Fibroblast of mammary gland (primary cell): ENCODE data around the gene MAPK1IP1L.
A peak's percentile ranks its signal among the peaks of the same experiment; 100 is the strongest.
"Not testable (repeated sequence)": the region's sequence is repeated elsewhere in the genome, so short reads cannot be mapped to it uniquely, and the experiment has no call there.

ENCODE experiments used
- DNase-seq: peaks from one replicate; pipeline ENCODE4 v3.0.0-alpha.2; 2010; ENCODE audit warnings: low read depth
- H3K4me3 ChIP-seq: 2 replicates; pipeline ENCODE4 v1.5.1; 2011; ENCODE audit warnings: low read depth, mild to moderate bottlenecking, low read length, moderate library complexity; ENCODE audit not compliant: control insufficient read depth
- TF ChIP-seq, protein P1 (sequence below): conservative IDR thresholded peaks from 2 replicates; pipeline ENCODE4 v1.5.1; 2011; ENCODE audit warnings: low read depth, low read length, inconsistent platforms; ENCODE audit not compliant: control insufficient read depth, insufficient read depth

MAPK1IP1L gene

DNA sequence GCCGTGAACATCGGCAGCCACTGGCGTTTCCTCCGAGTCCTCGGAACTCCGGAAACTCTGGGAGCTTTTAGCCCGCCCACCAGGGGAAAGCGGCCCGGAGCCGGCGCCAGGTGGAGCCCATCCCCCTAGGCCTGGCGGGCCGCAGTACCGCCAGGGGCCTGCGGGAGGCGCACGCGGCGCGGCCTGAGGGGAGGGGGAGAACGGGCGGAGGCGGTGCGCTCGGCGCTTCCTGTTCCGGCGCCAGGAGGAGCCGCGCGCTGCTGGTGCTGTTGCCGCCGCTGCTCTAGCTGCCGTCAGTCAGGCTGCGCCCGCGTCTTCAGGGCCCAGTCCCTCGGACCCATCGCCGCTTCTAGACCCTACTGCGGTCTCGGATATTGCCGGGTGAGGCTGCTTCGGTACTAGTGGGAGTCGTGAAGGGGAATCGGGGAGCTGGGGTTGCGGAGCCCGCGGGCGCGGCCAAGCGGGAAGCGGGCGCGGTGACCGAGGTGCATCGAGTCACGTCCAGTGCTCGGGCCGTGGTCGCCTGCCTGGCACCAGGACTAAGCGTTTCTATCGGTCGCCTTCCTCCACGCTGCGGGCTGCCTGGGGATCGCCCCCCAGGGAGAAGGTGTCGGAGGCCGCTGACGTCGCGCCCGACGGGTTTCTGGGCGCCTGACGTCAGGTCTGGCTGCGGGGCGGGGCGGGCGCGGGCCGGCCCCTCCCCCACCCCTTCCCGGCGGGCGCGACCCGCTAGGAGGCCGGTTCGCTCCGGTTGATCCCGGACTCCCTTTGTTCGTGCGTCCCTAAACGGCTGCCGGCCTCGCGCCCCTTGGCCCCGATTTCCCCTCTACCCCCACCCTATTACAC lies at the start of gene MAPK1IP1L:
TSS of gene MAPK1IP1L (plus strand) at position 225 of the 846 bp plus-strand sequence. CDS start 10,037 bp downstream, outside the sequence.
- TF ChIP-seq, protein P1, sequence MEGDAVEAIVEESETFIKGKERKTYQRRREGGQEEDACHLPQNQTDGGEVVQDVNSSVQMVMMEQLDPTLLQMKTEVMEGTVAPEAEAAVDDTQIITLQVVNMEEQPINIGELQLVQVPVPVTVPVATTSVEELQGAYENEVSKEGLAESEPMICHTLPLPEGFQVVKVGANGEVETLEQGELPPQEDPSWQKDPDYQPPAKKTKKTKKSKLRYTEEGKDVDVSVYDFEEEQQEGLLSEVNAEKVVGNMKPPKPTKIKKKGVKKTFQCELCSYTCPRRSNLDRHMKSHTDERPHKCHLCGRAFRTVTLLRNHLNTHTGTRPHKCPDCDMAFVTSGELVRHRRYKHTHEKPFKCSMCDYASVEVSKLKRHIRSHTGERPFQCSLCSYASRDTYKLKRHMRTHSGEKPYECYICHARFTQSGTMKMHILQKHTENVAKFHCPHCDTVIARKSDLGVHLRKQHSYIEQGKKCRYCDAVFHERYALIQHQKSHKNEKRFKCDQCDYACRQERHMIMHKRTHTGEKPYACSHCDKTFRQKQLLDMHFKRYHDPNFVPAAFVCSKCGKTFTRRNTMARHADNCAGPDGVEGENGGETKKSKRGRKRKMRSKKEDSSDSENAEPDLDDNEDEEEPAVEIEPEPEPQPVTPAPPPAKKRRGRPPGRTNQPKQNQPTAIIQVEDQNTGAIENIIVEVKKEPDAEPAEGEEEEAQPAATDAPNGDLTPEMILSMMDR = peak; percentile 55
- peak within 1 kb of the TSS; percentile 99 for H3K4me3 ChIP-seq
- DNase-seq = peak; percentile 89

DNA sequence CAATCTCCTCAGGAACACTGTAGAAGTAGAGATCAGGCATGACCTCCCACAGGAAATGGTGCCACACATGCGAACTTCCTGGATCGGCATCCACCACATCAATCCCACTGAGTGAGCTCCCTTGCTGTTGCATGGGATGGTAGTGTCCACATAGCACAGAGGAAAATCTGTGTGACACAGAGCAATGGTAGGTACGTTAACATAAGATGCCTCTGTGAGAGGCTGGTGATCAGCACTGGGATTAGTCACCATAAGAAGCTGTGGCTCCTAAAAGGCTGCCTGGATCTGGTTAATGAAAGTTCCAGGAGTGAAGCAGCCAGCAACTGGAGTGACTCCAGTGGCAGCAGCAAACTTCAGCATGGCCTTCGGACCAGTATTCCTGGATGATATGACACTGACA lies 46.4 kb upstream of the MAPK1IP1L start:
- no peak overlapping the region for H3K4me3 ChIP-seq
- TF ChIP-seq, protein P1 = no peak
- no peak for DNase-seq

GRCh38 chr14:55015006-55015405 lies 36.4 kb upstream of the MAPK1IP1L start:
- no peak overlapping the region for H3K4me3 ChIP-seq
- TF ChIP-seq, protein P1 = no peak
- DNase-seq = no peak

DNA sequence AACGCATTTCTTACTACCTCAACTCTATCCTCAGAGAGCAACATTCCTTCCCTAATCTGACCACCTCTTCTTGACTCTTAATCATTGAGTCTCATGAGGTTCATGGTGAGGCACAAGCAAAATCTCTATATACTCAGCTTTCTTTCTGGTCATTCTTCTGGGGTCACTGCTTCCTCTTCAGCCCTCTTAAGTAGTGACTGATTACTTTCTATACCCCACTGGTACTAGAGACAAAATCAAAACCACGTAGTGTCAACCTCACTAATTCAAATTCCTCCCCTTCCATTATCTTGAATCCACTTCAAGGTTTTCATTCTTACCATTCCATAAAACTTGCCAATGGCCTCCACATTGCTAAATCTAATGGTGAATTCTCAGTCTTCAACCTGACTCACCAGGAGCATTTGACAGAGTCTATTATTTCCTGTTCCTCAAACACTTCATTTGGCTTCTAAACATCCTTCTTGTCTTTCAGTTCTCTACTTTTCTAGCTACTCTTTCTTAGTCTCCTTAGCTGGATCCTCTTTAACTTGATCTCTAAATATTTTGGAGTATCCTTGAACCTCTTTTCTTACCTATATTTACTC lies 31.4 kb upstream of the MAPK1IP1L start:
- DNase-seq = no peak
- TF ChIP-seq, protein P1 = no peak
- H3K4me3 ChIP-seq = no peak overlapping the region

GRCh38 chr14:55024365-55024764 lies 27.1 kb upstream of the MAPK1IP1L start:
- not testable (repeated sequence) for H3K4me3 ChIP-seq, DNase-seq

GRCh38 chr14:55025948-55026347 lies 25.5 kb upstream of the MAPK1IP1L start:
- no peak for DNase-seq
- TF ChIP-seq, protein P1 = no peak
- peak overlapping the region; percentile 63 for H3K4me3 ChIP-seq

GRCh38 chr14:55026441-55026792 lies 25.0 kb upstream of the MAPK1IP1L start:
- TF ChIP-seq, protein P1 = no peak
- H3K4me3 ChIP-seq = peak overlapping the region; percentile 63
- DNase-seq = no peak
